ENCODE data around the gene PRAMEF5.
"Not testable (repeated sequence)": the region's sequence is repeated elsewhere in the genome, so short reads cannot be mapped to it uniquely, and the experiment has no call there.

The PRAMEF5 gene

DNA sequence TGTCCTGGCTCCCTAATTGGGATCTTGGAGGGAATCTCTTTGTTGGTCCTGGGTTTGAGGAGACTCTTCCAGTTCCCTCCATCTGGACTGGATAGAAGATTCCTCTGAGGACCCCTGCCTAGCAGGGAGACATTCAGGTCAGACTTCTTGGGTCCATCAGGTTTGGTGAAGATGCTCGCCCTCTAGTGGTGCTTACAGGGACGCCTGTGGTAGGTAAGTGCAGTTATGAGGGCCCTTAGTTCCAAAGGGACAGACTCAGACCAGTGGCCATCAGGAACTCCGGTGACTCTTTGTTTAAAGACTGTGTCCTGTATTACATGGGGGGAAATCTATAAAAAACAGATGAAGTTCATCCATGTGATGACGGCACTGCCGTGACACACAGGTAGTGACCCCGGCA lies 23.0 kb downstream of the PRAMEF5 start:
- DNase-seq (ENCODE audit: low read depth in 2 of 2): not testable (repeated sequence)

- DNase-seq (ENCODE audit: low read depth in 2 of 2): not testable (repeated sequence)
Observed at GRCh38 chr1:13279617-13280016, 25.6 kb downstream of the PRAMEF5 start.

DNA sequence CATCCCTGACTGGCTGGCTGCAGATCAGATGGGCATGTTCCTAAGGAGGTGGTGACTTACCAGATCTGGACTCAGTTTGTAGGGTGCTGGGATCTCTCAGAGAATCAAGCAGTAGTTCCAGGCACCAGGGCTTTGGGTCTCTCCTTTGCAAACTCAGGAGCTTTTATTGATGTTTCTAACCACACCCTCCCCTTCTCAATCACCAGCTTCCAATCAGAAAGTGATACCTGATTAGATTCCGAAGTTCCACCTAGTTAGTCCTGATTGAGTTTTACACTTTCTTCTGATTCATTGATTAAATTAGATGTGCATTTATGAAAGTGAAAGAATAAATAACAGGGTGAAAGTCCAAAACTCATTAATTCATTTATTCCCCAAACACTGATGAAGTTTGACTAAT lies 31.0 kb downstream of the PRAMEF5 start, which contains the start of gene PRAMEF8:
TSS of gene PRAMEF8 (minus strand) at position 101 of the 400 bp plus-strand sequence. CDS start 1,046 bp downstream, outside the sequence.
- DNase-seq (ENCODE audit: low read depth in 2 of 2): not testable (repeated sequence)

GRCh38 chr1:13289030-13289429 lies 35.0 kb downstream of the PRAMEF5 start:
- not testable (repeated sequence) for DNase-seq (ENCODE audit: low read depth in 2 of 2)

DNA sequence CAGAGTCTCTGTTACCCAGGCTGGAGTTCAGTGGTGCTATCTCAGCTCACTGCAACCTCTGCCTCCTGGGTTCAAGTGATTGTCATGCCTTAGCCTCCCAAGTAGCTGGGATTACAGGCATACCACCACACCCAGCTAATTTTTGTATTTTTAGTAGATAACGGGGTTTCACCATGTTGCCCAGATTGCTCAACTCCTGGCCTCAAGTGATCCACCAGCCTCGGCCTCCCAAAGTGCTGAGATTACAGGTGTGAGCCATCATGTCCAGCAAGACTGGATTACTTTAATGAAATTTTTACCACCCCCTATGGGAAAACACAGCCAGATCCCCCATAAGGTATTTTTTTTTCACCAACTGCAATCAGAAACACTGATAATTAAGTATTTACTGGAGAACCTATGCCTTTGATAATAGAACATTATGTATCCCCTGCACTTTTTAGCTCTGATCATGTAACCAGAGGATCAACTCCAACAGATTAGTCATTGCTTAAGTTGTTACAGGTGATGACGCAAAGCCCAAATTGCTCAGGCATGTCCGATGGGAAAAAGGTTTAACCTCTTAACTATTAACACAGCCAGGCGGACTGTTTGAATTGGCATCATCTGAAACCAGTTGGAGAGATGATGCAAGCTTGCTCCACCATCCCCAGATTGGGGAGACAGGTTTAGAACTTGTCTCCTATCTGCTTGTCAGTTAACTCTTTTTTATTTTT lies 43.4 kb downstream of the PRAMEF5 start:
- not testable (repeated sequence) for DNase-seq (ENCODE audit: low read depth in 2 of 2)

GRCh38 chr1:13298699-13299098 lies 44.7 kb downstream of the PRAMEF5 start:
- DNase-seq (ENCODE audit: low read depth in 2 of 2): not testable (repeated sequence)

GRCh38 chr1:13302197-13302596 lies 48.2 kb downstream of the PRAMEF5 start:
- DNase-seq (ENCODE audit: low read depth in 2 of 2): not testable (repeated sequence)

DNA sequence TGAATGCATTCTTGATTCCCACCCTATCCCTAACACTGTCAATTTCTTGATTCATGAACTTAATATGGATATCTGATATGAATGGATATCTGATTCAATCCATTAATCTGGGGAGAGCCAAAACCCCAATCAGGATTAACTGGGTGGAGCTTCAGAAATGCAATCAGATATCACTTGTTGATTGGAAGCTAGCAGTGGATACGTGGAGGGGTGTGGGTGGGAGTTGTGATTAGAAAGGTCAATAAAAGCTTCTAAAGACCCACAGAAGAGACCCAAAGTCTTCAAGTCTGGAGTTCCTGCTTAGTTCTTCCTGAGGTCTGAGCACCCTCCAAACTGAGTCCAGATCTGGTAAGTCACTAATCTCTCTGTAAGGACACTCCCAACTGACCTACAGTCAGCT lies 49.2 kb downstream of the PRAMEF5 start, which contains the start of gene PRAMEF33:
TSS of gene PRAMEF33 (plus strand) at position 301 of the 400 bp plus-strand sequence. CDS start 2,416 bp downstream, outside the sequence.
- DNase-seq (ENCODE audit: low read depth in 2 of 2): not testable (repeated sequence)
